Mucosa of gallbladder (tissue), 1 donor: Measurements from ENCODE around the gene LRP1B. TPM values are rescaled to one million over a fixed set of nuclear protein-coding genes. Genes with fewer than 3 reads are reported as not detected.
"Not testable (repeated sequence)": the region's sequence is repeated elsewhere in the genome, so short reads cannot be mapped to it uniquely, and the experiment has no call there.

Experiments
- DNase-seq: peaks from one replicate; pipeline ENCODE4 v3.0.0-alpha.2; 2020; ENCODE audit warnings: low spot score
- total RNA-seq: library from RNA; stranded (reverse); gene quantifications from one replicate; pipeline ENCODE4 v1.2.1, GENCODE V29; 2021
- donor health status: DM: no; HTN: no; CAD: no.

Gene LRP1B
- total RNA-seq, 1 donor from 2014 or later = 0.26 TPM

- no peak for DNase-seq
Measured at GRCh38 chr2:141316103-141316502, 814.7 kb downstream of the LRP1B start.

GRCh38 chr2:141313972-141314371 lies 816.8 kb downstream of the LRP1B start:
- DNase-seq = no peak

DNA sequence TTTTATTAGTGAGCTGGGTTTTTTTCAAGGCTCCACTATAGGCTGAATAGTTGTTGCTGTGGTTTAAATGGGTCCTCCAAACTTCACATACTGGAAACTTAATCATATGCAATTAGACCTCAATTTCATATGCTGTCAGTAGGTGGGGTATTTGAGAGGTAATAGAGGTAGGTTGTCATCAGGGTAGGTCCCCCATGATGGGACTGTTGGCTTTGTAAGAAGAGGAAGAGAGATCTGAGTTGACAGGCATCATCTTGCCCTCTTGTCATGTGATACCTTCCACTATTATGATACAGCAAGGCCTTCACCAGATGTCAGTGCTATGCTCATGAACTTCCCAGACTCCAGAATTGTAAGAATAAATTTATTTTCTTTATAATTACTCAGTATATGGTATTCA lies 819.4 kb downstream of the LRP1B start:
- no peak for DNase-seq

GRCh38 chr2:141306368-141306767 lies 824.4 kb downstream of the LRP1B start:
- no peak for DNase-seq

DNA sequence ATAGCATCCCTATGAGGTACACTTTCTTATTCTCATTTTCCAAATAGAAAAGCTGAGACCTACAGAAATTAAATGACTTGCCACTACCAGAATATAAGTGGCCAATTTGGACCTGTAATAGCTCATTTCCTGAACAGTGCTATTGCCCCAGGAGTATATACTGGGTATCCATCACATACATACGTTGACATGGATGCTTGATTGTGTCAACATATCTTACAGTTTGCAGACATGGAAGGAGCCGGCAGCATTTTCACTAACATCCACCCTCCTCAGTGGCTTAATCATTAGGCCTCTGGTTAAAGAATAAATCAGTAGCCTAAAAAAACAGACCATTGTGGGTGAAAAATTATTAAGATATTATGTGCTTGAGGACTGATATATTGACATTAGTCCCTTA lies 829.3 kb downstream of the LRP1B start:
- no peak for DNase-seq

GRCh38 chr2:141280037-141280436 lies 850.8 kb downstream of the LRP1B start:
- no peak for DNase-seq

GRCh38 chr2:141271346-141271745 lies 859.5 kb downstream of the LRP1B start:
- DNase-seq = no peak

DNA sequence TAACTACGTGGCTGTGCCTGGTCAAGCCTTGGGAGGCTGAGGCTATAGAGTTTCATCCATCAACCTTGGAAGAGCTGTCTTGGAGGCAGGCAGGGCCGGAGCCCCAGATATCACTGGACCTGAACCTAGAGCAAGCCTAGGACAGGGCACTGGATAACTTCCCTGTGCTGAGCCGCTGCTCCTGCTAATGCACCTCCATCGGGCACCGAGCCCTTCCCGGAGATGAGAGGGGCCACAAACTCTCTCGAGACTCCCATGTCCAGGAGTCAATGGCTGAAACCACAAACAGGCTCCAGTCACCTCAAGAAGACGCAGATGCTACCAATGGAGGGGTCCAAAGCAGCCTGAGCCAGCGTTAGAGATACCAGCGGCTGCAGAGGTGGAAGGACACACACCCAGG lies 866.0 kb downstream of the LRP1B start:
- DNase-seq = no peak

- no peak for DNase-seq
Measured at GRCh38 chr2:141260911-141261310, 869.9 kb downstream of the LRP1B start.

GRCh38 chr2:141259683-141260082 lies 871.1 kb downstream of the LRP1B start:
- DNase-seq = no peak

GRCh38 chr2:141242008-141242407 lies 888.8 kb downstream of the LRP1B start:
- DNase-seq = no peak

DNA sequence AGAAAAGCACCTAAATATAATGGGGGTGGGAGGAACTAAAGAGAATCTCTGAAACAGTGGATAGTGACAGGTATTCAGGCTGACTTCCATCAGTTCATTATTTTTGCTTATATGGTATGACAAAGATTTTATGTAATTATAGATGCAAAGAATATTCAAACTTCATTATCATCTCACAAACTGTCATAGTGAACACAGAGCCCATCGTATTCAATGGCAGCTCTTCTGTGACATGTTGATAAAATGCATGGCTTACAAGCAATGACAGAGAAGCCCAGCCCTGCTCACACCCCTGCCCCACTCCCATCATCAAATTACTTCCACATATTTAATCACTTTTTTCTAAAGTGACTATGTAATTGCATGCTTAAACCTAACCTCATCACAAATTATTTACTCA lies 904.3 kb downstream of the LRP1B start:
- no peak for DNase-seq

DNA sequence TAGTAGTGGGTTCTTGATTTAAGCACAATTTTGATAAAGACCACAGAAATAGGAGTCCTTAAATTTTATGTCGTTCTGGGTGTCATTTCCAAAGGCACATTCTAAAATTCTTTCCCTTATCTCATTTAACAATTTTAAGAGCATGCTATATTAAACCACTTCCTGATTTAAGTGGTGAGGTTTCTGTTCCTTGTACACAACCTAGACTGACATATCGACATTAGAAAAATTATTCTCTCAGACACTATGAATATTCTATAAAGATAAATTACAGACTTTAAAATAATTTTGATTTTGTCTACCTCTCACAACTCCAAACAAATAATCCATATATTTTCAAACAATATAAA lies 923.8 kb downstream of the LRP1B start:
- DNase-seq = no peak

DNA sequence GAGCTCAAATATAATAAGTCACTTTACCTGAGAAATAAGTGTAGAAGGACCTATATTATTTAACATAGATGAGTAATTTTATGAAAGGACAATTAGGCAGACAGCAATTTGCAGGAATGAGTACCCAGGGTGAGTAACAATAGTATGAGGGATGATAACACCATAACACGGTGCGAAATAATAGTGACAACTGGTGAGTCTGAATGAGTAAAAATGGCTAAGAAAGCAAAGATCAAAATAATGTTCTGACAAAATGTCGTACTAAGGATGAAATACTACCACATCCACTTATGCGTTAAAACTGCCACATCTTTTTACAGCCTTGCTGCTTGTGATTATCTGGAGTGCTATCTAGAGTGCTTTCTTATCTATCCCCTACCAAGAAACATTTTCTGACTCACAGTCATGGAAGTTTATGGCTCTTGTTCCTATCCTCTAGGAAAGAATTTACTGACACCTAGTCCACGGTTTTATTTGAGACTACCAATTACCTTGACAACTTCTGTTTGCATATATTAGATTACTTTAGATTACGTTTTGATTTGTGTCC lies 929.7 kb downstream of the LRP1B start:
- no peak for DNase-seq

DNA sequence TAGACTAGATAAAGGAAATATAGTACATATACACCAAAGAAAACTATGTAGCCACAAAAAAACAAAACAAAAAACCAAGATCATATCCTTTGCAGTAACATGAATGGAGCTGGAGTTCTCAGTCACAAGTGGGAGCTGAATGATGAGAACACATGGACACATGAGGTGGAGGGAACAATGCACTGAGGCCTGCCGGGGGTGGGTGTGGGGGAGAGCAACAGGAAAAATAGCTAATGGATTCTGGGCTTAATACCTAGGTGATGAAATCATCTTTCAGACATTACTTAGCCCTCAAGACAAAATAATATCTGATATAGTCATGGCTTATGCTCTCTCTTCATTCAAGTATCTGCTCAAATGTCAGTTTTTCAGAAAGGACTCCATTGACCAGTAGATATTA lies 930.6 kb downstream of the LRP1B start:
- DNase-seq = no peak

DNA sequence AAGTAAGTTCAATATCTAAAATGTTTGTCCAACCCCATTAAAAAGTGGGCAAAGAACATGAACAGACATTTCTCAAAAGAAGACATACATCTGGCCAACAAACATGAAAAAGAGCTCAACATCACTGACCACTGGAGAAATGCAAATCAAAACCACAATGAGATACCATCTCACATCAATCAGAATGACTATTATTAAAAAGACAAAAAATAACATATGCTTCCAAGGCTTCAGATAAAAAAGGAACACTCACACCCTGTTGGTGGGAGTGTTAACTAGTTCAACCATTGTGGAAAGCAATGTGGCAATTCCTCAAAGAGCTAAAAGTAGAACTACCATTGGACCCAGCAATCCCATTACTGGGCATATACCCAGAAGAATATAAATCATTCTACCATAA lies 931.1 kb downstream of the LRP1B start:
- DNase-seq = no peak

- no peak for DNase-seq
Measured at GRCh38 chr2:141195087-141195486, 935.7 kb downstream of the LRP1B start.

- no peak for DNase-seq
Measured at GRCh38 chr2:141187075-141187439, 943.8 kb downstream of the LRP1B start.

DNA sequence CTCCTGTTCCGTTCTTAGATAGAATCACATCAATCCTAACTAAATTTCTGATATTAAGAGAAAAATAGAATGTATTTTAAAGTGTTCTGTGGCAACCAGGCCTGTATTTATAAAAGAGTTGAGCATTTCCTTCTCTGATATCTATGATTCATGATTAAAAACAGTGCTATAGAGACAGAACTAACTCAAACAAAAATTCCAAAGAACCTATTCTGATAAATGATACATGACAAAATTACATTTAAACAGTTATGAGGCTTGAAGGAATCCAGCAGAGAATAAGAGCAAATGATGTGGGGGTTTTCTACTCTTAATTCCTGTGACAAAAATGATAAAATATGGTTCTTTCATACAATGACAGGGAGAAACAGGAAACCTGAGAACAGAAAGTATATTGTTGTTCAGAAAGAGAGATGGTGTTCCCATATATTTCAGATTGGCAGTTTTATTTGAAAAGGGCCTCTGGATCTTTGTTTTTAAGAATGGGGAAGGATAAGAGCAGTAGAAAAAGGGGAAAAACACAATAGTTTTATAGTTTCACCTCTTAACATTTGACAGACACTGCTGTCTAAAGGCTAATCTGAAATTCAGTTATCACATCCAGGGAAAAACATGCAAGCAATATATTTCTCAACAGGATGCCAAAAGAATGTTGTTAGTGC lies 944.3 kb downstream of the LRP1B start:
- no peak for DNase-seq

DNA sequence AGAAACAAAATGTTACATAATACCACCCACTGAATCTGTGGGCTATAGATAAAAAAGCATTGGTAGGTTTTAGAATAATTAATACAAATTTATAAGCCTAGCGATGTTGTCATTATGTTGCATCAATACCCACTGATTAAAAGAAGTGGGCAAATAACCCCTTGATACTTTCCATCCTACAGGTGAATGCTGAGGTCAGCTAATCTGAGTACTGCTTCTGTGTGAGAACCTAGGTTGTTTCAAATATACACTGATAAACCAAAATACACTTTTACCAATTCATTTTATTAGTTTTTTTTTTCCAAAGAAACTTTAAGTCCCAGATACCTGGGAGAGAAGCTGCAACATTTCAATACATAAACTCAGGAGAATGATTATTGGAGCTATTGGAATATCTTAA lies 948.6 kb downstream of the LRP1B start:
- DNase-seq = no peak

DNA sequence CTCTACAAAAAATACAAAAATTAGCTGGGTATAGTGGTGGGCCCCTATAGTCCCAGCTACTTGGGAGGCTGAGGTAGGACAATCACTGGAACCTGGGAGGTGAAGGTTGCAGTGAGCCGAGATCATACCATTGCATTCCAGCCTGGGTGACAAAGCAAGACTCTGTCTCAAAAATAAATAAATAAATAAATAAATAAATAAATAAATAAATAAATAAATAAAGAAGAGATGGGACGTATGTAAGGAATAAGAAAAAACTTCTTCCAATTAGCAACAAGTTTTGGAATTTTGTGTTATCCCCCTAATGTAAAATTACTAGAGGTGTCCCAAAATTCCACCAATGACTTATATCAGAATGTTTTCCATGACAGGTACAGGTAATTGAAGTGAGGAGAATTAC lies 961.7 kb downstream of the LRP1B start:
- DNase-seq = not testable (repeated sequence)

GRCh38 chr2:141162314-141162713 lies 968.5 kb downstream of the LRP1B start:
- no peak for DNase-seq

DNA sequence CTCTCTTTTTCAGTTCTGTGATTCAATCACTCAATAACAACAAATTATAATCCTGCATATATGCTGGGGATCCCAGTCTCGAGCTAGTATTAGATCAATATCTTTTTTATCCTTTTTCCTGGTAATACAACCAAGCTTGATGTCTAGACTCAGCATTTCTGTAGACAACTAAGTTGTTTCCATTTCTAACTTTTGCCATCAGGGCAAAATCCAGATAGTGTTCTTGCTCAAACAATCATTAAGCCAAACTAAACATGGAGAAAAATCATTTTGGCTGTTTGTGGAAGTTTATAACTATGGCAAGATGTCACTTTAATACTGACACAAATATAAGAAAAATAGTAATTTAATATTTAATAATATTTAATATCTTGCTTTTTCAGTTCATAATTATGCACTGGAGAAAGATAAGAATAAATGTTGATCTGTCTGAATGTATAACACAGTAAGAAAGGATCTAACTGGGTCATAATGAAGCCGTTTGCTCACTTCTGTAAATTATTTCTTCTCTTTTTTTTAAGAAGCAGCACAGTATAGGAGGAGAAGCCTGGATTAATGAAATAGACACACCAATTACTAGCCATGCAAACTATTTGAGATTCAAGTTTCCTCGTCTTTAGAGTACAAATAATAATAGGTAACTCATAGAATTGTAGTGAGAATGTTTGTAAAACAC lies 979.1 kb downstream of the LRP1B start:
- DNase-seq = no peak

- DNase-seq = no peak
Measured at GRCh38 chr2:141142025-141142424, 988.8 kb downstream of the LRP1B start.
